NCI-H146 treated with DMSO at 0.1 percent for 48 hours (cell line): ENCODE results near the gene FAM156A.
"Not testable (repeated sequence)": the region's sequence is repeated elsewhere in the genome, so short reads cannot be mapped to it uniquely, and the experiment has no call there.

ENCODE experiments used
- DNase-seq: peaks from one replicate; lab custom pipeline; 2025; ENCODE audit not compliant: unreplicated experiment; lab: John Stamatoyannopoulos, UW

FAM156A gene

GRCh38 chrX:52966993-52967738 lies 8.8 kb upstream of the FAM156A start:
- not testable (repeated sequence) for DNase-seq

- DNase-seq: not testable (repeated sequence)
Measured at GRCh38 chrX:52958961-52959360, 643 bp upstream of the FAM156A start.

GRCh38 chrX:52949884-52950283 lies 8.4 kb downstream of the FAM156A start:
- DNase-seq: not testable (repeated sequence)

- not testable (repeated sequence) for DNase-seq
Measured at GRCh38 chrX:52949325-52949724, 9.0 kb downstream of the FAM156A start.

GRCh38 chrX:52948265-52948664 lies 10.1 kb downstream of the FAM156A start:
- not testable (repeated sequence) for DNase-seq

- DNase-seq: not testable (repeated sequence)
Measured at GRCh38 chrX:52947501-52947900, 10.8 kb downstream of the FAM156A start.

GRCh38 chrX:52945838-52946494 lies 12.4 kb downstream of the FAM156A start:
- DNase-seq: not testable (repeated sequence)

GRCh38 chrX:52941728-52942127 lies 16.6 kb downstream of the FAM156A start:
- DNase-seq: not testable (repeated sequence)

GRCh38 chrX:52940704-52941103 lies 17.6 kb downstream of the FAM156A start:
- DNase-seq: not testable (repeated sequence)

- DNase-seq: not testable (repeated sequence)
Measured at GRCh38 chrX:52935470-52935784, 22.9 kb downstream of the FAM156A start.

- peak; percentile 90 for DNase-seq
Measured at GRCh38 chrX:52934704-52935469, 23.4 kb downstream of the FAM156A start.

GRCh38 chrX:52933976-52934703 lies 24.2 kb downstream of the FAM156A start:
- DNase-seq: no peak

- DNase-seq: no peak
Measured at GRCh38 chrX:52933213-52933612, 25.1 kb downstream of the FAM156A start.

- not testable (repeated sequence) for DNase-seq
Measured at GRCh38 chrX:52930214-52930613, 28.1 kb downstream of the FAM156A start.

GRCh38 chrX:52923781-52924241 lies 34.5 kb downstream of the FAM156A start:
- DNase-seq: no peak

GRCh38 chrX:52914704-52915103 lies 43.6 kb downstream of the FAM156A start:
- DNase-seq: not testable (repeated sequence)

GRCh38 chrX:52913681-52914080 lies 44.6 kb downstream of the FAM156A start:
- not testable (repeated sequence) for DNase-seq

- not testable (repeated sequence) for DNase-seq
Measured at GRCh38 chrX:52909313-52909969, 48.9 kb downstream of the FAM156A start.

- not testable (repeated sequence) for DNase-seq
Measured at GRCh38 chrX:52907900-52908299, 50.4 kb downstream of the FAM156A start.

- DNase-seq: not testable (repeated sequence)
Measured at GRCh38 chrX:52907137-52907536, 51.2 kb downstream of the FAM156A start.
